Thoracic aorta (tissue), 2 donors: Measurements from ENCODE around the gene HMG20A. TPM values are rescaled to one million over a fixed set of nuclear protein-coding genes. Genes with fewer than 3 reads are reported as not detected.

ENCODE experiments used
- ATAC-seq: fragments of 150-250 bp; one replicate; pipeline ENCODE4 v1.8.0; 2017; ENCODE audit warnings: low read depth; ENCODE audit not compliant: insufficient number of reproducible peaks, low FRiP score
- DNase-seq: peaks from one replicate; pipeline ENCODE4 v3.0.0-alpha.2; 2020; ENCODE audit warnings: low spot score
- H3K27ac ChIP-seq, 2 donors: fragments of 200-600 bp; sonication (generic); 1 replicate in 1 of 2; 2 replicates in 1 of 2; pipeline ENCODE4 v1.5.1; 2016; ENCODE audit warnings: mild to moderate bottlenecking in 2 of 2, moderate library complexity in 2 of 2
- H3K27me3 ChIP-seq: fragments of 200-600 bp; sonication (generic); replicated peaks from 2 replicates; pipeline ENCODE4 v1.6.0; 2016; ENCODE audit warnings: mild to moderate bottlenecking; ENCODE audit not compliant: insufficient read depth
- H3K36me3 ChIP-seq: fragments of 200-600 bp; sonication (generic); one replicate; pipeline ENCODE4 v1.5.1; 2016
- H3K4me1 ChIP-seq, 2 donors: fragments of 200-600 bp; sonication (generic); 1 replicate in 1 of 2; 2 replicates in 1 of 2; pipeline versions ENCODE4 v1.5.1 to v1.6.0; 2016; ENCODE audit warnings: low read depth in 2 of 2, mild to moderate bottlenecking in 1 of 2; ENCODE audit not compliant: control insufficient read depth in 1 of 2
- H3K4me3 ChIP-seq: fragments of 200-600 bp; sonication (generic); 2 replicates; pipeline ENCODE4 v1.5.1; 2016; ENCODE audit warnings: mild to moderate bottlenecking
- H3K9me3 ChIP-seq: fragments of 200-600 bp; sonication (generic); 2 replicates; pipeline ENCODE4 v1.5.1; 2016
- total RNA-seq, 2 donors: library from RNA; depleted of rRNA; stranded (reverse); fragments of >200 nt; gene quantifications; one replicate each; pipeline versions ENCODE4 v1.1.0 to v1.2.3, GENCODE V29; 2016
- TF ChIP-seq, protein P1 (sequence below): fragments of 200-600 bp; sonication (generic); IDR thresholded peaks from one replicate; pipeline ENCODE4 v1.5.1; 2019; ENCODE audit warnings: antibody characterized with exemption

The HMG20A gene
- total RNA-seq, 2 donors from 2014 or later = 25.7 to 47.3 TPM

- DNase-seq = no peak
- H3K27ac ChIP-seq = no peak overlapping the region
- peaks cover 26 to 32% of the 10 kb centered on the region in 2 donors for H3K4me1 ChIP-seq
- no peaks in the 10 kb centered on the region for H3K36me3 ChIP-seq
- H3K9me3 ChIP-seq = no peaks in the 10 kb centered on the region
- H3K27me3 ChIP-seq = no peaks in the 10 kb centered on the region
- TF ChIP-seq, protein P1, sequence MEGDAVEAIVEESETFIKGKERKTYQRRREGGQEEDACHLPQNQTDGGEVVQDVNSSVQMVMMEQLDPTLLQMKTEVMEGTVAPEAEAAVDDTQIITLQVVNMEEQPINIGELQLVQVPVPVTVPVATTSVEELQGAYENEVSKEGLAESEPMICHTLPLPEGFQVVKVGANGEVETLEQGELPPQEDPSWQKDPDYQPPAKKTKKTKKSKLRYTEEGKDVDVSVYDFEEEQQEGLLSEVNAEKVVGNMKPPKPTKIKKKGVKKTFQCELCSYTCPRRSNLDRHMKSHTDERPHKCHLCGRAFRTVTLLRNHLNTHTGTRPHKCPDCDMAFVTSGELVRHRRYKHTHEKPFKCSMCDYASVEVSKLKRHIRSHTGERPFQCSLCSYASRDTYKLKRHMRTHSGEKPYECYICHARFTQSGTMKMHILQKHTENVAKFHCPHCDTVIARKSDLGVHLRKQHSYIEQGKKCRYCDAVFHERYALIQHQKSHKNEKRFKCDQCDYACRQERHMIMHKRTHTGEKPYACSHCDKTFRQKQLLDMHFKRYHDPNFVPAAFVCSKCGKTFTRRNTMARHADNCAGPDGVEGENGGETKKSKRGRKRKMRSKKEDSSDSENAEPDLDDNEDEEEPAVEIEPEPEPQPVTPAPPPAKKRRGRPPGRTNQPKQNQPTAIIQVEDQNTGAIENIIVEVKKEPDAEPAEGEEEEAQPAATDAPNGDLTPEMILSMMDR = no peak
- H3K4me3 ChIP-seq = peak overlapping the region; percentile 94
- ATAC-seq = no peak
Measured at GRCh38 chr15:77417602-77418001, 3.1 kb upstream of the HMG20A start.

DNA sequence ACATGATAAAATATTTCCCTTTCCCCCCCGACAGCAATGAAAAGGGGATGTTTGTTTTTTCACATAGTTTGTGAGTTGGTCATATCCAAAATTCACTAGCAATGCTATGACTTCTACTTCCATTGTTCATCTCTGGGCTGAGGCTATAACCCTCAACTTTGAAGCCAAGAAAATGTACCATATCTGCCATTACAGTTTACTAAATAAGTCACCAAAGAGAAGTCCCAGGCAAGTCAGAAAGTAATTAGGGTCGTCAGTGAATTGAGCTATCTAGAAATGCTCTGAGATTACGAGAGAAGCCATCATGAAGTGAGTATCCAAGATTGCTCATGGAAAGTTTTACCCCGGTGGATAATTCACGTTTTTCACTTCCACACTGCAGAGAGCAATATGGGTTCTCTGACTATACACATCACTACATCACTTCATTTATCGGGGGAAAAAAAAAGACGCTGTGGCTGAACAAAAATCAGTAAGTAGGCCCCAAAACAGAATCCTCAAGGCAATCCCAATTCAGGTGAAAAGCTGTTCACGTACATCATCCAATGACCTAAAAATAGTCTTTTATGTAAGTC lies 2.2 kb upstream of the HMG20A start:
- peaks cover 34 to 40% of the 10 kb centered on the region in 2 donors for H3K4me1 ChIP-seq
- peak overlapping the region in 1 of 2 donors; percentile 96 for H3K27ac ChIP-seq
- no peaks in the 10 kb centered on the region for H3K9me3 ChIP-seq
- DNase-seq (no peak), ATAC-seq (no peak)
- peak overlapping the region; percentile 94 for H3K4me3 ChIP-seq
- no peaks in the 10 kb centered on the region for H3K27me3 ChIP-seq
- no peaks in the 10 kb centered on the region for H3K36me3 ChIP-seq
- TF ChIP-seq, protein P1 = no peak

DNA sequence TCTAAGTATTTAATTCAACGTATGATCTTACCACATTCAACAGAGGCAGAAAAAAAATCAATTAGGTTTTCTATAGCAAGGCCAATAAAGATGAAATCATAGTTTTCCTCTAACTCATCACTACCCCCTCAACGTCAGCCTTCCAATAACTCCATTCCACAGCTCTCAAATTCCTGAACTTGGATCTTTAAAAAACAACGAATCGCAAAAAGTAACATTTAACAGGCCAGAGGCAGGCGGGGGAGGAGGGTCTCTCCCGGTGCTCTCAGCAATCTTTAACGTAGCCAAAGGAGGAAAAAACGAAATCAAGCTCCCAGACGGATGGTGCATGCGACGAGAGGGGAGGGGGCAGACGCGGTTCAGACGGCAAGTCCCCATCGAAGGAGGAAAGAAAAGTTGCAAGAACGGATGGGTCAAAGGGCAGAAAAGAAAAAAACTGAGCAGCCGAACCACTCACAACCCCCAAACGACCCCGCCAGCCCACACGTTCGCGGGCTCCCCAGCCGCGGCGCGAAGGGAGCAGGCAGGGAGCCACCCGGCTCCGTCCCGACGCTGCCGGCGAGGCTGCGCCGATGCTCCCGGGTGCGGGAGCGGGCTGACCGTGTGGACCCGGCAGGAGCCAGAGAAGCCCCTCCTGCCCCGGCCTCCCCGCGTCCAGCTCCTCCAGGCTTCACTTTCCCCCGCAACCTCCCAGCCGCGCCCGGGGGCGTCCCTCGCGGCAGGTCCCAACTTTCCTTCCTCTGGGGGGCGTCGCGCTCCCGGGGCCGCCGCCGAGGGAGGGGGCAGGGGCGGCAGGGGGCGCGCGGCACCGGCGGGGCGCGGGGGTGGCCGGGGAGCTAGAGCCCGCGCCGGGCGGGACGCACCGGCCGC lies 1.5 kb upstream of the HMG20A start:
- Histone ChIP-seq H3K9me3 (no peaks in the 10 kb centered on the region), H3K36me3 (no peaks in the 10 kb centered on the region), H3K27ac (peak overlapping the region; percentile 64 to 96), H3K4me1 (peaks cover 42 to 48% of the 10 kb centered on the region in 2 donors), H3K4me3 (peak overlapping the region; percentile 94), H3K27me3 (no peaks in the 10 kb centered on the region)
- DNase-seq (no peak), ATAC-seq (no peak)
- TF ChIP-seq, protein P1 = no peak

GRCh38 chr15:77419836-77420609 lies 665 bp upstream of the HMG20A start, which contains the start of gene PEAK1:
Gene PEAK1, minus strand, starts transcription at chr15:77420104. Its CDS starts 238,178 bp downstream, at chr15:77181926.
- peaks cover 46 to 56% of the 10 kb centered on the region in 2 donors for H3K4me1 ChIP-seq
- no peaks in the 10 kb centered on the region for H3K36me3 ChIP-seq
- peak within 1 kb of the TSS; percentile 93 to 96 for H3K27ac ChIP-seq
- ATAC-seq (peak; percentile 96), DNase-seq (peak; percentile 99)
- no peaks in the 10 kb centered on the region for H3K27me3 ChIP-seq
- H3K4me3 ChIP-seq = peak within 1 kb of the TSS; percentile 94
- TF ChIP-seq, protein P1 = no peak
- no peaks in the 10 kb centered on the region for H3K9me3 ChIP-seq

DNA sequence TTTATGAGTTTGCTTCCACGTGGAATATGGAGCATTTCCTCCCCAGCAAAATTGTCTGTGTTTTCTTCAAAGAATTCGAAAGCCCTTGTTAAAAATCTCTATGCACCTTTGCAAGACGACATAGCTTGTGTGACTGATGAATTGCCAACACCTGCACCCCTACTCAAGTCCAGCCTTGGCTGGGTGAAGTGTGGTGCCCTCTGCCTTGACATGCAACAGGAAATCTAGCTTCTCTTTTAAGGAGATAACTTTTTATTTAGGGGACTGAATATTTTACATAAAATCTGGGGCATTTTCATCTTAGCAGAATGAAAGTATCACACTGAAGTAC lies 647 bp downstream of the HMG20A start:
- no peaks in the 10 kb centered on the region for H3K9me3 ChIP-seq
- TF ChIP-seq, protein P1 = no peak
- peak overlapping the region; percentile 94 for H3K4me3 ChIP-seq
- ATAC-seq = no peak
- H3K27me3 ChIP-seq = no peaks in the 10 kb centered on the region
- H3K4me1 ChIP-seq = peaks cover 42 to 53% of the 10 kb centered on the region in 2 donors
- H3K27ac ChIP-seq = peak overlapping the region; percentile 93 to 96
- no peaks in the 10 kb centered on the region for H3K36me3 ChIP-seq
- no peak for DNase-seq
